ENCODE data around the gene SLFN12L.
A peak's percentile ranks its signal among the peaks of the same experiment; 100 is the strongest.
"Not testable (repeated sequence)": the region's sequence is repeated elsewhere in the genome, so short reads cannot be mapped to it uniquely, and the experiment has no call there.

Gene SLFN12L

GRCh38 chr17:35575759-35576158 is 38.3 kb upstream of the SLFN12L start:
- POLR2A ChIA-PET: interaction anchor here (0.6 to 0.7 kb wide), 2 partner anchors 30 to 239 kb away, joined by 3 to 9 read pairs; no protein-coding TSS in a partner anchor
- no peak for DNase-seq (ENCODE audit: extremely low spot score)
- CTCF ChIA-PET: interaction anchor here (1.2 to 2.4 kb wide), 3 partner anchors 12 to 263 kb away, joined by 3 to 10 read pairs (median 3); no protein-coding TSS in a partner anchor
- no peak for TF ChIP-seq CTCF (IDR thresholded peaks at IDR 0.05; ENCODE audit: control extremely low read depth, extremely low read depth, low read depth, missing control alignments)

GRCh38 chr17:35569405-35569804 is 31.9 kb upstream of the SLFN12L start:
- no peak for TF ChIP-seq CTCF (IDR thresholded peaks at IDR 0.05; ENCODE audit: control extremely low read depth, extremely low read depth, low read depth, missing control alignments)
- ChIA-PET POLR2A (no interaction called here), CTCF (interaction anchor here (0.8 to 1.6 kb wide), 3 partner anchors 9 to 178 kb away, joined by 3 to 5 read pairs (median 3); partner anchors contain the start of genes PEX12 and SLFN14)
- no peak for DNase-seq (ENCODE audit: extremely low spot score)

- peak; percentile 26 for DNase-seq (ENCODE audit: extremely low spot score)
- POLR2A ChIA-PET: interaction anchor here (1.0 kb wide), 1 partner anchor 10 kb away, joined by 3 read pairs; the partner anchor contains the start of gene PEX12
- CTCF ChIA-PET: interaction anchor here (0.8 to 1.0 kb wide), 3 partner anchors 8 to 45 kb away, joined by 3 read pairs; partner anchors contain the start of gene SLFN14
- TF ChIP-seq CTCF (IDR thresholded peaks at IDR 0.05; ENCODE audit: control extremely low read depth, extremely low read depth, low read depth, missing control alignments): no peak
These were observed 31.1 kb upstream of the SLFN12L start for GRCh38 chr17:35568561-35568960.

- POLR2A ChIA-PET: interaction anchor here (0.6 to 1.1 kb wide), 3 partner anchors 19 to 34 kb away, joined by 4 to 5 read pairs (median 4); no protein-coding TSS in a partner anchor
- DNase-seq (ENCODE audit: extremely low spot score): no peak
- no peak for TF ChIP-seq CTCF (IDR thresholded peaks at IDR 0.05; ENCODE audit: control extremely low read depth, extremely low read depth, low read depth, missing control alignments)
- CTCF ChIA-PET: interaction anchor here (1.4 to 2.7 kb wide), 2 partner anchors 11 to 13 kb away, joined by 3 to 8 read pairs; partner anchors contain the start of gene PEX12
These were observed 29.5 kb upstream of the SLFN12L start for GRCh38 chr17:35566968-35567367.

- POLR2A ChIA-PET; DNase-seq (ENCODE audit: extremely low spot score): not testable (repeated sequence)
- CTCF ChIA-PET: interaction anchor here (1.7 to 3.1 kb wide), 3 partner anchors 11 to 250 kb away, joined by 4 to 10 read pairs (median 4); no protein-coding TSS in a partner anchor
These were observed 25.7 kb upstream of the SLFN12L start for GRCh38 chr17:35563181-35563580.

GRCh38 chr17:35560703-35561102 is 23.2 kb upstream of the SLFN12L start, which contains the start of gene SLFN14:
SLFN14 (minus strand) TSS chr17:35560819; CDS start chr17:35558062, 2,757 bp downstream.
- TF ChIP-seq CTCF (IDR thresholded peaks at IDR 0.05; ENCODE audit: control extremely low read depth, extremely low read depth, low read depth, missing control alignments): no peak
- POLR2A ChIA-PET: no interaction called here
- CTCF ChIA-PET: interaction anchor here (1.0 to 1.9 kb wide), 4 partner anchors 8 to 248 kb away, joined by 3 to 4 read pairs (median 4); partner anchors contain the start of gene SLFN12L
- no peak for DNase-seq (ENCODE audit: extremely low spot score)
